ENCODE data around the gene SHOX. TPM values are rescaled to one million over a fixed set of nuclear protein-coding genes. Genes with fewer than 3 reads are reported as not detected.

The SHOX gene
- total RNA-seq, 1 donor from 2014 or later: 0.16 TPM

GRCh38 chrX:685120-686032 is 54.8 kb downstream of the SHOX start:
- no peaks in the 10 kb centered on the region for H3K9me3 Mint-ChIP-seq
- no peaks in the 10 kb centered on the region for H3K36me3 Mint-ChIP-seq (ENCODE audit: low read depth)
- DNase-seq (ENCODE audit: low read depth, low spot score): no peak
- no peak overlapping the region for H3K27ac Mint-ChIP-seq (ENCODE audit: unreplicated experiment)
- TF ChIP-seq CTCF (conservative IDR thresholded peaks at IDR 0.05): no peak
- peaks cover 57% of the 10 kb centered on the region for H3K27me3 Mint-ChIP-seq (ENCODE audit: low read depth)
- peaks cover 8% of the 10 kb centered on the region for H3K4me1 Mint-ChIP-seq
- no peak overlapping the region for H3K4me3 Mint-ChIP-seq

GRCh38 chrX:689983-690382 is 59.4 kb downstream of the SHOX start:
- Mint-ChIP-seq H3K27me3 (ENCODE audit: low read depth) (peaks cover 19% of the 10 kb centered on the region), H3K4me1 (no peaks in the 10 kb centered on the region), H3K4me3 (no peak overlapping the region), H3K9me3 (no peaks in the 10 kb centered on the region), H3K36me3 (ENCODE audit: low read depth) (no peaks in the 10 kb centered on the region), H3K27ac (ENCODE audit: unreplicated experiment) (no peak overlapping the region)
- no peak for DNase-seq (ENCODE audit: low read depth, low spot score)
- TF ChIP-seq CTCF (conservative IDR thresholded peaks at IDR 0.05): no peak

GRCh38 chrX:694800-695199 is 64.2 kb downstream of the SHOX start:
- Mint-ChIP-seq H3K36me3 (ENCODE audit: low read depth) (no peaks in the 10 kb centered on the region), H3K9me3 (no peaks in the 10 kb centered on the region), H3K4me1 (no peaks in the 10 kb centered on the region), H3K4me3 (no peak overlapping the region), H3K27me3 (ENCODE audit: low read depth) (peaks cover 2% of the 10 kb centered on the region), H3K27ac (ENCODE audit: unreplicated experiment) (no peak overlapping the region)
- DNase-seq (ENCODE audit: low read depth, low spot score): no peak
- no peak for TF ChIP-seq CTCF (conservative IDR thresholded peaks at IDR 0.05)

DNA sequence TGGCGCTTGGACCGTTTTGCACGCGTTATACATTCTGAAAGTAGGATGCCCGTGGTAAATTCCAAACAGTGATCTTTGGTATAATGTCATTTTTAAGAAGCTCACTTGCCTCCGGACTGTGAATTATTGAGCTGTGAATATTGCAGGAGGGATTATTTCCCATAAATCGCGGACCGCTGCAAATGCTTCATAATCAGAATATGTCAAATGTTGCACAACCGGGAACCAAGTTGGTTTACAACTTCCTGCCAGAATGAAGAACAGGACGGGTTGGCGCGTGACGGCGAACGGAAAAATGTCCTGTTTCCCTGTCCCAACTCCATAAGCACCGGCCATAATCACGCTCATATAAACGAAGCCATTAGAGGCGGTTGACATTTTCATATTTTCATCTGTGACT is 67.6 kb downstream of the SHOX start:
- Mint-ChIP-seq H3K27ac (ENCODE audit: unreplicated experiment) (no peak overlapping the region), H3K27me3 (ENCODE audit: low read depth) (no peaks in the 10 kb centered on the region), H3K9me3 (no peaks in the 10 kb centered on the region), H3K4me1 (no peaks in the 10 kb centered on the region), H3K36me3 (ENCODE audit: low read depth) (no peaks in the 10 kb centered on the region), H3K4me3 (no peak overlapping the region)
- DNase-seq (ENCODE audit: low read depth, low spot score): no peak
- TF ChIP-seq CTCF (conservative IDR thresholded peaks at IDR 0.05): no peak

GRCh38 chrX:700936-701335 is 70.3 kb downstream of the SHOX start:
- Mint-ChIP-seq H3K4me1 (no peaks in the 10 kb centered on the region), H3K27ac (ENCODE audit: unreplicated experiment) (no peak overlapping the region), H3K9me3 (no peaks in the 10 kb centered on the region), H3K4me3 (no peak overlapping the region), H3K36me3 (ENCODE audit: low read depth) (no peaks in the 10 kb centered on the region), H3K27me3 (ENCODE audit: low read depth) (peaks cover 17% of the 10 kb centered on the region)
- TF ChIP-seq CTCF (conservative IDR thresholded peaks at IDR 0.05): no peak
- no peak for DNase-seq (ENCODE audit: low read depth, low spot score)
